GM11168 (cell line): ENCODE measurements around the gene ARPC1B.
"Not testable (repeated sequence)": the region's sequence is repeated elsewhere in the genome, so short reads cannot be mapped to it uniquely, and the experiment has no call there.

Experiments
- in situ Hi-C: fragments of 300-500 bp; cut with MboI; formaldehyde crosslinking; loops from one replicate; pipeline ENCODE4 v1.12.0; 2022; ENCODE audit warnings: low sequenced_read_pairs; ENCODE audit not compliant: unreplicated experiment

The ARPC1B gene

GRCh38 chr7:99365318-99366141, 9.0 kb upstream of the ARPC1B start:
- in situ Hi-C loops: no loop called here

GRCh38 chr7:99366646-99367045, 7.9 kb upstream of the ARPC1B start:
- in situ Hi-C loops: no loop called here

DNA sequence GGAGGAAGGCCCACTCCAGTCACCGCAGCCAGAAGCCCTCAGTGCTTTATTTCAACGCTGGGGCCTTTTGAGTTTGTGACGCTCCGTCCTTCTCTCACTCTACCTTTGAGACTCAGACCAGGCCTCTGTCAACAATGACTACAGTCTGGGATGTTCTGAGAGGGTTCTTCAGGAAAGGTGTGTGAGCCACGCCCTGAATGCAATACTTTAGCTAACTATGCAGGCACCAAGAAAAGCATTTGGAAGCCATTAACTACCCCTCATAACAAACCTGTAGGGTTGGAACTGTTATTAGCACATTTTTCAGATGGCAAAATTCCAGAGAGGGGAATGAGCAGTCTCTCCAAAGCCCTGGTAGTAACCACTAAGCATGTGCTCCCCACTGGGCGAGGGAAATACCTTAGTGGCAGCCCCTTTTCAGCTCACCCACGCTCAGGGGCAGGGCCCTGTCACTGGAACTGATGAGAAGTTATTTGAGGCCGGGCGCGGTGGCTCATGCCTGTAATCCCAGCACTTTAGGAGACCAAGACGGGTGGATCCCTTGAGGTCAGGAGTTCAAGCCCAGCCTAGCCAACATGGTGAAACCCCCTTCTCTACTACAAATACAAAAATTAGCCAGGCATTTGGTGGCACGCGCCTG, 5.7 kb upstream of the ARPC1B start:
- in situ Hi-C loops: no loop called here

DNA sequence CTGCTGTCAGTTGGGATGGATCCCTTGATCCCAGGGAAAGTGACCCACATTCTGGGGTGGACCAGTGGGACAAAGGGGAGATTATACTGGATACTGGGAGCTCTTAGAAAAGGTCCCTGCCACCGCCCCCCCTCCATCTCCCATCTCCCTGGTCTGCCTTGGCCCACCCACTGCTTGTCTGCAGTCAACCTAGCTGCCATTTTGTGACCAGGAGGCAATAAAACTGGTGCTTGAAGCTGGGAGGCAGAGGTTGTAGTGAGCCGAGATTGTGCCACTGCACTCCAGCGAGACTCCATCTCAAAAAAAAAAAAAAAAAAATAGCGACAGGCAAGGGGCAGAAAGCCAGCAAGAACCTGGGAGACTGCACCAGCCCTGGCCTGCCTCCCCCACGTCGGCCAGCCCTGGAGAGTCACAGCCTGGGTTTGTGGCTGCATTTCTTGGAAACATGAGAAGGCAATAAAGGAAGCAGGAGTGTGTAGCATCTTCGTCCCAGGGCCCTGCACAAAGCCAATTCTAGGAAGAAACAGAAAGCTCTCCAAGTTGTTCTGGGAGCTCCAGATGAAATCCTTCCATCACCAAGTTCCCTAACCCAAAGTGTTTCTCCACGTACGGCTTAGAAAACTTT, 4.7 kb upstream of the ARPC1B start:
- in situ Hi-C loops: no loop called here

DNA sequence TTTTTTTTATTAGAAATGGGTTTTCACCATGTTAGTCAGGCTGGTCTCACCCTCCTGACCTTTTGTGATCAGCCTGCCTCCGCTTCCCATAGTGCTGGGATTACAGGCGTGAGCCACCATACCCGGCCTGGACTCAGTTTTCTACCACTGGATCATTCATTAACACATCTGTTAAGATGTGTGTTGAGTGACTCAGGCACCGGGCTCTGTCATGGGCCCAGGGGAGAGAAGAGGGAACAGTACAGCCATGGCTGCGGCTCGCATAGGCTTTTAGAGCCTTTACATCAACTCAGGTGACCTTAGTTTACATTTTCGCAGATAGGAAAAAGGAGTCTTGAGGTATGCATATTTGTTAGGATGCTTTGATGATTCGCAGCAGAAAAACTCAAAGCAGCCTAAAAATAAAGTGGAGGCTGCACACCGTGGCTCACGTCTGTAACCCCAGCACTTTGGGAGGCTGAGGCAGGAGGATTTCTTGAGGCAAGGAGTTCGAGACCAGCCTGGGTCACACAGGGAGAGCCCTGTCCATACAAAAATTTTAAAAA, 3.1 kb upstream of the ARPC1B start:
- in situ Hi-C loops: no loop called here

GRCh38 chr7:99372275-99373090, 2.0 kb upstream of the ARPC1B start:
- in situ Hi-C loops: no loop called here

- in situ Hi-C loops: no loop called here
These were observed 1.2 kb upstream of the ARPC1B start for GRCh38 chr7:99373091-99374066.

DNA sequence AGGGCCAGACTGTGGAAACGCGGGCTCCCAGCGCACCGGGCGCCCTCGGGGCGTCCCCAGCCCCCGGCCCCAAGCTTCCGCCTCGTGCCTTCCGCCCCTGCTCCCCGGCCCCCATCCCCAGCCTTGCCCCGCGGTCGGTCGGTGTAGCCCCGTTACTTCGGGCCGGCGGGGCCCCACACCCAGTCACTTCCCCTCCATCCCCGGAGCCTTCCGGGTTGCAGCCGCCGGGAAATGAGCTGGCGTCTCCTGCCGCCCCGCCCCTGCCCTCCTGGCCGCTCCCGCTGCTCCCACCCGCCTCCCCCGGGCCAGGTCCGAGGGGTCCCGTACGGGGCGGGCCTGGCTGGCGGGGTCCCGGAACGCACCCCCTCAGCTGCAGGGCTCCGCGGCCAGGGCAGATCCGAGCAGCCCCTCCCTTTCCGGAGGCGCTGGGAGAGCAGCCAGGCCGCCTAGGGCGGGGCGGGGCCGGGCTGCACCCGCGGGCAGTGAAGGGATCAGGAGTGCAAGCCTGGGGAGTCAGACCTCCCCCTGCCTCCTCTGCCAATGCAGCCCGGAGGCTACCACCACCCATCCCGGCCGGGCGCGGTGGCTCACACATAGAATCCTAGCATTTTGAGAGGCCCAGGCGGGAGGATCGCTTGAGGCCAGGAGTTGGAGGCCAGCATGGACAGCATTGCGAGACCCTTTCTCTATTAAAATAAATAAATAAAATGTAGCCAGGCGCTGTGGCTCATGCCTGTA, 709 bp downstream of the ARPC1B start:
- in situ Hi-C loops: no loop called here

GRCh38 chr7:99379043-99379577, 4.6 kb downstream of the ARPC1B start:
- in situ Hi-C loops: no loop called here

DNA sequence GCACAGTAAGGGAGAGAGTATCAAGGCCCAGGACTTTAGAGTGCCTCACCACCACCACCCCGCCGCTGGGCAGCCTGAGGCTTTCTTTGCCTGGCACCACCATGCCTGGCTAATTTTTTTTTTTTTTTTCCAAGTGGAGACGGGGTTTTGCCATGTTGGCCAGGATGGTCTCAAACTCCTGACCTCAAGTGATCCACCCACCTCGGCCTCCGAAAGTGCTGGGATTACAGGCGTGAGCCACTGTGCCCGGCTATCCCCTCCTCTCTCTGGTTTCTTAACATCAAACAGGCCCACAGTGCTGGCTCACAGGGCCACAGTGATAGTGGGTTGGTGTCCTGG, 5.1 kb downstream of the ARPC1B start:
- in situ Hi-C loops: not testable (repeated sequence)

- in situ Hi-C loops: no loop called here
These were observed 5.7 kb downstream of the ARPC1B start for GRCh38 chr7:99380032-99380822.

- in situ Hi-C loops: no loop called here
These were observed 6.5 kb downstream of the ARPC1B start for GRCh38 chr7:99380823-99381663.

GRCh38 chr7:99381664-99382075, 7.1 kb downstream of the ARPC1B start:
- in situ Hi-C loops: no loop called here

DNA sequence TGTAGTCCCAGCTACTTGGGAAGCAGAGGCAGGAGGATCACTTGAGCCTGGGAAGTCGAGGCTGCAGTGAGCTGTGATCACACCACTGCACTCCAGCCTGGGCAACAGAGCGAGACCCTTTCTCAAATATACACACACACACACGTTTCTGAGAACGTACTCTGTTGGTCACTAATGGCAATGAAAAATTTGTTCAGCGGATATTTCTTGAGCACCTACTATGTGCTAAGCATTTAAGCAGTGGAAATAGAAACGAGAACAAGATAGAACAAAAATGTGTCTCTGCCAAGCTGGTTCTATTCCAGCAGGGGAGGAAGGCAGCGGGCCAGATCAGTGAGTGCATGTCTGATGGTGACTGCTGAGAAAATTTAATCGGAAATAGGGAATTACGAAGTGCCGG, 8.7 kb downstream of the ARPC1B start:
- in situ Hi-C loops: no loop called here

- in situ Hi-C loops: no loop called here
These were observed 9.4 kb downstream of the ARPC1B start for GRCh38 chr7:99383791-99384370.

- in situ Hi-C loops: no loop called here
These were observed 10.0 kb downstream of the ARPC1B start for GRCh38 chr7:99384523-99384922.
